ENCODE measurements around the gene PACRG. TPM values are rescaled to one million over a fixed set of nuclear protein-coding genes. Genes with fewer than 3 reads are reported as not detected.

The PACRG gene
- total and polyA plus RNA-seq, 10 of the 15 experiments (the other 5 are each of a cell fraction or from before 2014, with no cell fraction given): not detected

- RAD21 ChIA-PET (ENCODE audit: unreplicated experiment): no interaction called here
- no peak for ATAC-seq
- H3K4me2 ChIP-seq (ENCODE audit: control insufficient read depth, insufficient read depth): no peak overlapping the region
Observed at GRCh38 chr6:163080228-163080627, 352.5 kb downstream of the PACRG start.

More at GRCh38 chr6:163080228-163080627, 352.5 kb downstream of the PACRG start:
- Histone ChIP-seq H3K4me3 (no peak overlapping the region), H3K9ac (ENCODE audit: control insufficient read depth, insufficient read depth, low read length) (no peak overlapping the region), H3K9me3 (replicated peaks; ENCODE audit: control insufficient read depth, insufficient read depth, low read length) (no peaks in the 10 kb centered on the region), H3K4me1 (ENCODE audit: control insufficient read depth, insufficient read depth, low read length) (no peaks in the 10 kb centered on the region), H3K27ac (ENCODE audit: control insufficient read depth, insufficient read depth) (no peak overlapping the region), H2AFZ (ENCODE audit: control insufficient read depth, low read depth, low read length) (no peak overlapping the region), H4K20me1 (ENCODE audit: control insufficient read depth, insufficient read depth) (no peaks in the 10 kb centered on the region), H3K36me3 (ENCODE audit: control insufficient read depth in 2 of 2, insufficient read depth in 2 of 2, low read length in 1 of 2) (no peaks in the 10 kb centered on the region), H3K79me2 (ENCODE audit: control insufficient read depth, insufficient read depth, low read length) (no peaks in the 10 kb centered on the region), H3K27me3 (replicated peaks in 1 of 2; ENCODE audit: control insufficient read depth in 2 of 2, insufficient read depth in 2 of 2, low read length in 1 of 2) (no peaks in the 10 kb centered on the region)
- WGBS (ENCODE audit: insufficient coverage, insufficient replicate concordance, low lambda C conversion rate, missing lambda C conversion rate): 1% methylated on average over 5 of the region's 5 CpGs
- ChIA-PET POLR2A (no interaction called here), CTCF (no interaction called here), SMC1A (ENCODE audit: uncharacterized antibody, unreplicated experiment) (no interaction called here)
- intact Hi-C loops (cut with micrococcal nuclease; ENCODE audit: unreplicated experiment) (no loop called here), in situ Hi-C loops (cut with MboI) (no loop called here)
- TF ChIP-seq BRCA1 (IDR thresholded peaks at IDR 0.05; ENCODE audit: low read depth, low read length): no peak
- no peak for TF ChIP-seq YY1 (IDR thresholded peaks at IDR 0.05; ENCODE audit: low read depth, low read length)
- no peak for TF ChIP-seq STAT3 (IDR thresholded peaks at IDR 0.05; ENCODE audit: low read depth, low read length)
- no peak for TF ChIP-seq SREBF1 (IDR thresholded peaks at IDR 0.05; ENCODE audit: low read length)
- no peak for TF ChIP-seq FOXK2 (IDR thresholded peaks at IDR 0.05)
- TF ChIP-seq MEF2B (IDR thresholded peaks at IDR 0.05; ENCODE audit: partially characterized antibody, poor library complexity, severe bottlenecking): no peak
- no peak for TF ChIP-seq HSF1 (IDR thresholded peaks at IDR 0.05; ENCODE audit: low read depth, low read length)
- TF ChIP-seq, protein P1, sequence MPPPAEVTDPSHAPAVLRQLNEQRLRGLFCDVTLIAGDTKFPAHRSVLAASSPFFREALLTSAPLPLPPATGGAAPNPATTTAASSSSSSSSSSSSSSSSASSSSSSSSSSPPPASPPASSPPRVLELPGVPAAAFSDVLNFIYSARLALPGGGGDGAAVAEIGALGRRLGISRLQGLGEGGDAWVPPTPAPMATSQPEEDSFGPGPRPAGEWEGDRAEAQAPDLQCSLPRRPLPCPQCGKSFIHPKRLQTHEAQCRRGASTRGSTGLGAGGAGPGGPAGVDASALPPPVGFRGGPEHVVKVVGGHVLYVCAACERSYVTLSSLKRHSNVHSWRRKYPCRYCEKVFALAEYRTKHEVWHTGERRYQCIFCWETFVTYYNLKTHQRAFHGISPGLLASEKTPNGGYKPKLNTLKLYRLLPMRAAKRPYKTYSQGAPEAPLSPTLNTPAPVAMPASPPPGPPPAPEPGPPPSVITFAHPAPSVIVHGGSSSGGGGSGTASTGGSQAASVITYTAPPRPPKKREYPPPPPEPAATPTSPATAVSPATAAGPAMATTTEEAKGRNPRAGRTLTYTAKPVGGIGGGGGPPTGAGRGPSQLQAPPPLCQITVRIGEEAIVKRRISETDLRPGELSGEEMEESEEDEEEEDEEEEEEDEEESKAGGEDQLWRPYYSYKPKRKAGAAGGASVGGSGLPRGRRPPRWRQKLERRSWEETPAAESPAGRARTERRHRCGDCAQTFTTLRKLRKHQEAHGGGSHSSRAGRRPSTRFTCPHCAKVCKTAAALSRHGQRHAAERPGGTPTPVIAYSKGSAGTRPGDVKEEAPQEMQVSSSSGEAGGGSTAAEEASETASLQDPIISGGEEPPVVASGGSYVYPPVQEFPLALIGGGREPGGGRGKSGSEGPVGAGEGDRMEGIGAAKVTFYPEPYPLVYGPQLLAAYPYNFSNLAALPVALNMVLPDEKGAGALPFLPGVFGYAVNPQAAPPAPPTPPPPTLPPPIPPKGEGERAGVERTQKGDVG (CRISPR knock-in tag; IDR thresholded peaks at IDR 0.05): no peak
- TF ChIP-seq GATAD2B (conservative IDR thresholded peaks at IDR 0.05; ENCODE audit: low read depth): no peak
- no peak for TF ChIP-seq PAX8 (IDR thresholded peaks at IDR 0.05)
- no peak for TF ChIP-seq MXI1 (IDR thresholded peaks at IDR 0.05; ENCODE audit: low read depth, low read length)
- TF ChIP-seq SMAD1 (IDR thresholded peaks at IDR 0.05; ENCODE audit: low read depth, partially characterized antibody): no peak
- TF ChIP-seq USF1 (IDR thresholded peaks at IDR 0.05; ENCODE audit: borderline replicate concordance, extremely low read length, insufficient read depth, low read depth, low read length): no peak
- BruUV-seq (replicated peaks): no TSS peak
- DNase-seq (ENCODE audit: low read depth, low spot score): no peak
- no peak for FAIRE-seq
